ENCODE data around the gene DBR1.
A peak's percentile ranks its signal among the peaks of the same experiment; 100 is the strongest.

The DBR1 gene, protein sequence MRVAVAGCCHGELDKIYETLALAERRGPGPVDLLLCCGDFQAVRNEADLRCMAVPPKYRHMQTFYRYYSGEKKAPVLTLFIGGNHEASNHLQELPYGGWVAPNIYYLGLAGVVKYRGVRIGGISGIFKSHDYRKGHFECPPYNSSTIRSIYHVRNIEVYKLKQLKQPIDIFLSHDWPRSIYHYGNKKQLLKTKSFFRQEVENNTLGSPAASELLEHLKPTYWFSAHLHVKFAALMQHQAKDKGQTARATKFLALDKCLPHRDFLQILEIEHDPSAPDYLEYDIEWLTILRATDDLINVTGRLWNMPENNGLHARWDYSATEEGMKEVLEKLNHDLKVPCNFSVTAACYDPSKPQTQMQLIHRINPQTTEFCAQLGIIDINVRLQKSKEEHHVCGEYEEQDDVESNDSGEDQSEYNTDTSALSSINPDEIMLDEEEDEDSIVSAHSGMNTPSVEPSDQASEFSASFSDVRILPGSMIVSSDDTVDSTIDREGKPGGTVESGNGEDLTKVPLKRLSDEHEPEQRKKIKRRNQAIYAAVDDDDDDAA

DNA sequence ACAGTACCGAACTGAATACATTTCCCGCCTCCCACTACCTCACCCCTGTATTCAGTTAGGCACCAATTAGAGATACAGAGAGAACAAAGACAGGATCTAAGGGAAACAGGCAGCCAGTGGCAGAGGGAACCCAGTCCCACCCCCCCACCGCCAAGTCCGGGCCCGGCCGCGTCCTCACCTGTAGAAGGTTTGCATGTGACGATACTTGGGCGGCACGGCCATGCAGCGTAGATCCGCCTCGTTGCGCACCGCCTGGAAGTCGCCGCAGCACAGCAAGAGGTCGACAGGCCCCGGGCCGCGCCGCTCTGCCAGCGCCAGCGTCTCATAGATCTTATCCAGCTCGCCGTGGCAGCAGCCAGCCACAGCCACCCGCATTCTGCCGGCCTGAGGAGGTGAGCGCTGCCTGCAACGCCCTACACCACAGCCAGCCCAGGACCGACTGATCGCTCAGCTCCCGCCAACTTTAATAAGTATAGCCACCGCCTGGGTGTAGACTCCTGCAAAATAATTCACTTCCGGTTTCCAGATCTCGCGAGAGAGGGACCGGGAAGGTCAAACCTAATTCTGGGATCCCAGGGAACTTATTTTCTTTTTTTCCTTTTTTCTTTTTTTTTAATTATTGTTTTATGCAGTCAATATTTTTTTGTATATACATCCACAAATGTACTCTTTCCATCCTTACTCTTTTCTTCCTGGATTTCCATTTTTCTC lies at the start of gene DBR1:
Gene DBR1, minus strand, starts transcription at position 501 of the 711 bp plus-strand sequence. Its CDS starts 126 bp downstream, at position 375.
- peak; percentile 88 for DNase-seq (ENCODE audit: low spot score)

DNA sequence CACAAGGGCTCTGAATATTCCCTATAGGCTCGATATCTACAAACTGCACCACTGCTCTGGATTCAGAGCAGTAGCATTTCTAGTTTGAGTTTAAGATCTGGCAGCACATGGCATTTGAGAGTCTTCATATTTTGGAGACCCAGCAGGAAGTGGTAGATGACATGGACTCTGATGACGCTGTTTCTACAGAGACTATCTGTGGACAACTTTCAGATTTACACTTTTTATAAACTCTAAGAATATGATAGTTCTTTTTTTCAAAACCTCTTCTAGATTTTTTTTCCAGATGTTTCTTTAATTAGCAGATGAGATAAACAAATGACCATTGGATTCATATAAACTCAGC lies 48.2 kb upstream of the DBR1 start:
- no peak for DNase-seq (ENCODE audit: low spot score)

- DNase-seq (ENCODE audit: low spot score), result no peak
Observed at GRCh38 chr3:138222131-138222941, 47.6 kb upstream of the DBR1 start.

GRCh38 chr3:138220788-138221187 lies 46.1 kb upstream of the DBR1 start:
- DNase-seq (ENCODE audit: low spot score), result no peak

- DNase-seq (ENCODE audit: low spot score), result no peak
Observed at GRCh38 chr3:138220242-138220641, 45.5 kb upstream of the DBR1 start.

DNA sequence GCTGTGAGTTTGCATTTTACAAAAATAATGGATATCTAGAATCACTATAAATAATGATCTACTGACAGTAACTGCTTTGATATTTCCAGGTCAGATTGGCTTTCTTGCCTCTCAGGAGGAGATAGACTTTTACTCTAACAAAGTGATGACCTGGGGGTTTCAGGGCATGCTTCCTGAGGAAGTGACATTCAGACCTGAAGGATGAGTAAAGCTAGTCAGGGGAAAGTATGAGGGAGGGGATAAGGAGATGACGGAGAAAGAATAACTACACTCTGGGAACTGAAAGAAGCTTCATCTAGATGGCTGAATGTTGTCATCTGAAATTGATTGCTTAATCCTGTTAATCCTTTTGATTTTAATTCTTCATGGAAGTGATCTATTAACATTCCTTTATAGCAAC lies 44.5 kb upstream of the DBR1 start:
- no peak for DNase-seq (ENCODE audit: low spot score)

- DNase-seq (ENCODE audit: low spot score), result no peak
Observed at GRCh38 chr3:138213398-138214085, 38.8 kb upstream of the DBR1 start.

GRCh38 chr3:138210528-138210927 lies 35.8 kb upstream of the DBR1 start:
- no peak for DNase-seq (ENCODE audit: low spot score)

- DNase-seq (ENCODE audit: low spot score), result no peak
Observed at GRCh38 chr3:138206196-138206595, 31.5 kb upstream of the DBR1 start.

GRCh38 chr3:138205527-138205926 lies 30.8 kb upstream of the DBR1 start:
- DNase-seq (ENCODE audit: low spot score), result no peak

DNA sequence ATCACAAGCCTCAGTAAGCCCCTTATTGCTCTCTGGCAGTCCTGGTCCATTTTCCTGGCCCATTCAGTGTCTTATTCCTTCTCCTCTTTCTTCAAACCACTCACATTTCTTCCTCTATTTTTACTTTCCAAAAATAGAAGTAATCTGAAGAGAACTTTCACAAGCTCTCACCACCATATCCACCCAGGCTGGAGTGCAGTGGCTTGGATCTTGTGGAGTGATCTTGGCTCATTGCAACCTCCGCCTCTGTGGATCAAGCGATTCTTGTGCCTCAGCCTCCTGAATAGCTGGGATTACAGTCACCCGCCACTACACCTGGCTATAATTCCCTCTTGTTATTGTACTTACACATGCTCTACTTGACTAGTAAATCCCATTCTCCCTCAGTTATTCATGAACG lies 29.2 kb upstream of the DBR1 start:
- DNase-seq (ENCODE audit: low spot score), result no peak

GRCh38 chr3:138202945-138203701 lies 28.4 kb upstream of the DBR1 start:
- DNase-seq (ENCODE audit: low spot score), result no peak

- DNase-seq (ENCODE audit: low spot score), result peak; percentile 23
Observed at GRCh38 chr3:138200424-138200823, 25.7 kb upstream of the DBR1 start.

- DNase-seq (ENCODE audit: low spot score), result peak; percentile 67
Observed at GRCh38 chr3:138199851-138200250, 25.1 kb upstream of the DBR1 start.

GRCh38 chr3:138197524-138197923 lies 22.8 kb upstream of the DBR1 start:
- DNase-seq (ENCODE audit: low spot score), result no peak

- DNase-seq (ENCODE audit: low spot score), result peak; percentile 50
Observed at GRCh38 chr3:138197058-138197457, 22.3 kb upstream of the DBR1 start.

GRCh38 chr3:138196023-138196422 lies 21.3 kb upstream of the DBR1 start:
- DNase-seq (ENCODE audit: low spot score), result no peak

- DNase-seq (ENCODE audit: low spot score), result no peak
Observed at GRCh38 chr3:138195481-138195880, 20.8 kb upstream of the DBR1 start.

DNA sequence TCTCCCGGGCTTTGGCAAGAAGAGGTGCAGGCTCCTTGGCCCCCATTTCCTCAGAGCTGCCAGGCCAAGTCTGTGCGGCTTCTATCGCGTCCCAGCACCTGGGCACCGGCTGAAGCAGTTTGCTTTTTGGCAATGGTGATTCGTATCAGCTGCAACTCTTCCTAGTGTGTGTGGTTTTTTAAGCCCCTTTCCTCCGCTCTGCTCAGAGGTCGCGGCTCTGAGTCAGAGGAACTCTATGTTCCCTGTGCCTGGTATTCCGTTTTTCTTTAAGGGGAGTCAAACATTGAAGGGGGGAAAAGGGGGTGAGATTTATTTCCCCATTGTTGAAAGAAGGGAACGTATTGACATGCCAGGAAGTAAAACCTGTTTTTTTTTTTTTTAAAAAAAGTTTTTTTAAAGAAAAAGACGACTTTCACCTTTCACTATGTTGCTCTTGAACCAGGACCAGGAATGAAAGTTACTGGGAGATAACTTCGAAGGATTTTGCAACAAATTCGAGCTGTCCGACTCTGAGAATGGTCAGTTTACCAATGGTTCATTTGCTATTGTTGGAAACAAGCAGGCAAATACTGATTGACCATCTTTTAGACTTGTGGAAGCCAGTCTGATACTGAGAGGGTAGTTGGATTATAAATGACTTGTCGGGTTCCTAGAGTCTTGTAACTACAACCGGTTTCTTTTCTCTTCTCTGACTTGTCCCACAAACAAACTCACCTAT lies 13.5 kb upstream of the DBR1 start:
- DNase-seq (ENCODE audit: low spot score), result peak; percentile 79

- DNase-seq (ENCODE audit: low spot score), result no peak
Observed at GRCh38 chr3:138187296-138188012, 12.7 kb upstream of the DBR1 start, which contains the start of gene ARMC8. Gene ARMC8 (plus strand): TSS chr3:138187301. CDS start chr3:138187555, 254 bp downstream.

Measured in hematopoietic multipotent progenitor cell treated with erythropoietin and hydrocortisone succinate and interleukin-3 and kit ligand, for 15 days (in vitro differentiated cells).